ENCODE data around the gene AGR2. TPM values are rescaled to one million over a fixed set of nuclear protein-coding genes. Genes with fewer than 3 reads are reported as not detected.

The AGR2 gene
- total and polyA plus RNA-seq, 5 donors: 0.16 TPM; not detected in 4

DNA sequence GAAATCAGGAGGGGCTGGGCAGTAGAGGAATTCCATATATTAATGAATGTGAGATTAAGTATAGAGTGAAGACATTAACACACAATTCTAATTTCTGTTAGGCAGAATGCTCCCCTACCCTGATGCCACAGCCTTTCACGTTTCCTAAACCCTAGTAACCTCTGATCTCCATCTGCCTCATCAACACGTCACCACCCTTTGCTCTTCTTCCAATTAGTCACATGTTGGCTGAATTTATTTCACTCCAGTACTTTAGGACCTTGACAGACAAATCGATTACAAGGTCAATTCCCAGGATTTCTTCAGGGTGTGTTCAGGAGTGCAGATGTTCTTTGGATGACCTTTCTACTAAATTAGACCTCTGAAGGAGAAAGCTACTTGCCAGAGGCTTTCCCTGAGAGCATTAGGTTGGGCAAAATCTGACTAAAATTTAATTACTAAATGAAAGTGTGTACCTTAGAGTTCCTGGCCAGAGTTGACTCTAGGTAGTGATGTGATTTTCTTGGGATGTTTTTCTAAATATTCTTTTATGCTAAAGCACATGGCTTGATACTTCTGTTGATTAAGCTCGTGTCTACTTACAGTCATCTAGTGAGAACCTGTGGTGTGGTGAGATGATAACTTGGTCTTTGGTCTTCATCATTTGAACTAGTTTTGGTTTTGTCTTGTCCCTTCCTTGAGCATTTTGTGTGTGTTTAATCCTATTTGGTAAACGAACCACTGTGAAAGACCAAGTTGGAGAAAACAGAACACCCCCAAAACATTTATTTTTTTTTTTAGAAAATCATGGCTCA is 12.7 kb downstream of the AGR2 start:
- H3K4me3 ChIP-seq (ENCODE audit: low read length): no peak overlapping the region
- intact Hi-C loops (cut with DNase I): no loop called here
- DNase-seq (no peak), ATAC-seq (no peak)
- WGBS: 74% methylated on average over 5 of the region's 5 CpGs
- H3K9me3 ChIP-seq (ENCODE audit: control insufficient read depth, low read length): no peaks in the 10 kb centered on the region
- H3K27me3 ChIP-seq (ENCODE audit: control insufficient read depth, insufficient read depth): no peaks in the 10 kb centered on the region
- no peak overlapping the region for H3K27ac ChIP-seq (ENCODE audit: low read length)
- H3K4me1 ChIP-seq (ENCODE audit: control insufficient read depth, insufficient read depth, low read length): peaks cover 3% of the 10 kb centered on the region

DNA sequence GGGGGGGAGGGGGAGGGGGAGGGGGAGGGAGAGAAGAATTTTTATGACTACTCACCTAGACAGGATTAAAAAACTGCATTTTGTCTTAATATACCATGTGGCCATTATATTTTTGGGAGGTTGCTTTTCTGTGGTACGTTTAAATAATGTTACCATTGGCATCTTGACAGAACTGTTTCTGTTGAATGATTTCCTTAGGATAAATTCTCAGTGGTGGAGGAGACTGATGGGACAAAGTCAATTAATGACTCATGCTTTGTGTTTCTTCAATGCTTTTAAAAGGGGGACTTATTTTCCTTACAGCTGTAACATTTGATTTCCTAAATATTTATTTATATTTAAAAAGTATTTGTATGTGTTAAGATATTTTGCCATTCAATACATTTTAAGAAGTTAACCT is 13.7 kb downstream of the AGR2 start:
- intact Hi-C loops (cut with DNase I): no loop called here
- H3K27ac ChIP-seq (ENCODE audit: low read length): no peak overlapping the region
- 34% methylated on average over 1 of the region's 1 CpG for WGBS
- DNase-seq: no peak
- H3K27me3 ChIP-seq (ENCODE audit: control insufficient read depth, insufficient read depth): no peaks in the 10 kb centered on the region
- no peak overlapping the region for H3K4me3 ChIP-seq (ENCODE audit: low read length)
- H3K4me1 ChIP-seq (ENCODE audit: control insufficient read depth, insufficient read depth, low read length): peaks cover 3% of the 10 kb centered on the region
- no peaks in the 10 kb centered on the region for H3K9me3 ChIP-seq (ENCODE audit: control insufficient read depth, low read length)
- no peak for ATAC-seq

GRCh38 chr7:16787127-16787526 is 17.7 kb downstream of the AGR2 start:
- no peak overlapping the region for H3K4me3 ChIP-seq (ENCODE audit: low read length)
- no peak for ATAC-seq
- H3K4me1 ChIP-seq (ENCODE audit: control insufficient read depth, insufficient read depth, low read length): no peaks in the 10 kb centered on the region
- no peak overlapping the region for H3K27ac ChIP-seq (ENCODE audit: low read length)
- DNase-seq: no peak
- H3K27me3 ChIP-seq (ENCODE audit: control insufficient read depth, insufficient read depth): no peaks in the 10 kb centered on the region
- intact Hi-C loops (cut with DNase I): no loop called here
- WGBS: 95% methylated on average over 1 of the region's 1 CpG
- H3K9me3 ChIP-seq (ENCODE audit: control insufficient read depth, low read length): no peaks in the 10 kb centered on the region

GRCh38 chr7:16786257-16786656 is 18.5 kb downstream of the AGR2 start:
- Histone ChIP-seq H3K4me3 (ENCODE audit: low read length) (no peak overlapping the region), H3K4me1 (ENCODE audit: control insufficient read depth, insufficient read depth, low read length) (no peaks in the 10 kb centered on the region), H3K9me3 (ENCODE audit: control insufficient read depth, low read length) (no peaks in the 10 kb centered on the region), H3K27ac (ENCODE audit: low read length) (no peak overlapping the region), H3K27me3 (ENCODE audit: control insufficient read depth, insufficient read depth) (no peaks in the 10 kb centered on the region)
- DNase-seq (no peak), ATAC-seq (no peak)
- WGBS: 79% methylated on average over 4 of the region's 4 CpGs
- intact Hi-C loops (cut with DNase I): no loop called here

DNA sequence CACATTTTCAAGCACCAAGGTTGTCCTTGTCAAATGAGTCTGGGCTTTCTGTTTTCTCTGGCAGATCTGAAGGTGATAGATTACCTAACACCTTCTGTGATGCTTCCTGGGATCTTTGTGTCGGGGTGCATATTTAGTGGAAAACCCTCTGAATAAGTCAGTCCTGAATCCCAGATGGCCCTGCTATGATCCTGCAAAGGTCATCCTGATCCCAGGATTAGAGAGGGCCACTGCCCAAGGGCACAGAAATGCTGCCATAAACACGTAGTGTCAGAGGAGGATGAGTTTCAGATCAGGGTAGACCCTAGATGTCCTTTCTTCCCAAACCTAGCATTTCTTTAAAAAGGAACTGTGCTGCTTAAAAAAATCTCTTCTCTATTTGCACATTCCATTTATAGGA is 19.0 kb downstream of the AGR2 start:
- 92% methylated on average over 2 of the region's 2 CpGs for WGBS
- Histone ChIP-seq H3K27me3 (ENCODE audit: control insufficient read depth, insufficient read depth) (no peaks in the 10 kb centered on the region), H3K27ac (ENCODE audit: low read length) (no peak overlapping the region), H3K4me1 (ENCODE audit: control insufficient read depth, insufficient read depth, low read length) (no peaks in the 10 kb centered on the region), H3K9me3 (ENCODE audit: control insufficient read depth, low read length) (no peaks in the 10 kb centered on the region), H3K4me3 (ENCODE audit: low read length) (no peak overlapping the region)
- intact Hi-C loops (cut with DNase I): no loop called here
- ATAC-seq (no peak), DNase-seq (no peak)

GRCh38 chr7:16785321-16785720 is 19.5 kb downstream of the AGR2 start:
- intact Hi-C loops (cut with DNase I): no loop called here

GRCh38 chr7:16780596-16780995 is 24.2 kb downstream of the AGR2 start:
- DNase-seq: no peak
- H3K27ac ChIP-seq (ENCODE audit: low read length): no peak overlapping the region
- H3K4me1 ChIP-seq (ENCODE audit: control insufficient read depth, insufficient read depth, low read length): peaks cover 1% of the 10 kb centered on the region
- H3K9me3 ChIP-seq (ENCODE audit: control insufficient read depth, low read length): no peaks in the 10 kb centered on the region
- no peak for ATAC-seq
- intact Hi-C loops (cut with DNase I): no loop called here
- H3K4me3 ChIP-seq (ENCODE audit: low read length): no peak overlapping the region
- no peaks in the 10 kb centered on the region for H3K27me3 ChIP-seq (ENCODE audit: control insufficient read depth, insufficient read depth)
- 53% methylated on average over 1 of the region's 1 CpG for WGBS

More at GRCh38 chr7:16785321-16785720, 19.5 kb downstream of the AGR2 start:
- H3K27me3 ChIP-seq (ENCODE audit: control insufficient read depth, insufficient read depth): no peaks in the 10 kb centered on the region
- H3K27ac ChIP-seq (ENCODE audit: low read length): no peak overlapping the region
- ATAC-seq: no peak
- H3K4me1 ChIP-seq (ENCODE audit: control insufficient read depth, insufficient read depth, low read length): no peaks in the 10 kb centered on the region
- WGBS: 78% methylated on average over 1 of the region's 1 CpG
- H3K9me3 ChIP-seq (ENCODE audit: control insufficient read depth, low read length): no peaks in the 10 kb centered on the region
- DNase-seq: no peak
- H3K4me3 ChIP-seq (ENCODE audit: low read length): no peak overlapping the region

GRCh38 chr7:16779051-16779450 is 25.7 kb downstream of the AGR2 start:
- Histone ChIP-seq H3K27ac (ENCODE audit: low read length) (no peak overlapping the region), H3K9me3 (ENCODE audit: control insufficient read depth, low read length) (no peaks in the 10 kb centered on the region), H3K4me3 (ENCODE audit: low read length) (no peak overlapping the region), H3K4me1 (ENCODE audit: control insufficient read depth, insufficient read depth, low read length) (peaks cover 1% of the 10 kb centered on the region), H3K27me3 (ENCODE audit: control insufficient read depth, insufficient read depth) (no peaks in the 10 kb centered on the region)
- WGBS: 57% methylated on average over 1 of the region's 1 CpG
- no peak for DNase-seq
- ATAC-seq: no peak
- intact Hi-C loops (cut with DNase I): no loop called here

DNA sequence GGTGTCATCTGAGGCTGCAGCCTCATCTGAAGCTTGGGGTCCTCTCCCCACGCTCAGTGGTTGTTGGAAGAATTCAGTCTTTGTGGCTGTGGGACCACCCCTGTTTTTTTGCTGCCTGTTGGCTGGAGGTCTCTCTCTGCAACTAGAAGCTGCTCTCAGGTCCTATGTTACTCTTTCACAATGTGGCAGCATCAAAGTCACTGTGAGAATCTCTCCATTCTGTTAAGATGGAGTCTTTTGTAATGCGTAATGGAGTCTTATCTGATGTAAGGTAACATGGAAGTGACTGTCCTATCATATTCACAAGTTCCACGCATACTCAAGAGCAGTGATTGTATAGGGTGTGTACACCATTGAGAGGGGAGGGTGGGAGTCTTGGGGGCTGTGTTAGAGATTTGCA is 26.3 kb downstream of the AGR2 start:
- intact Hi-C loops (cut with DNase I): no loop called here
- 97% methylated on average over 3 of the region's 3 CpGs for WGBS
- DNase-seq (no peak), ATAC-seq (no peak)
- no peaks in the 10 kb centered on the region for H3K27me3 ChIP-seq (ENCODE audit: control insufficient read depth, insufficient read depth)
- no peaks in the 10 kb centered on the region for H3K9me3 ChIP-seq (ENCODE audit: control insufficient read depth, low read length)
- H3K27ac ChIP-seq (ENCODE audit: low read length): no peak overlapping the region
- no peak overlapping the region for H3K4me3 ChIP-seq (ENCODE audit: low read length)
- peaks cover 1% of the 10 kb centered on the region for H3K4me1 ChIP-seq (ENCODE audit: control insufficient read depth, insufficient read depth, low read length)

DNA sequence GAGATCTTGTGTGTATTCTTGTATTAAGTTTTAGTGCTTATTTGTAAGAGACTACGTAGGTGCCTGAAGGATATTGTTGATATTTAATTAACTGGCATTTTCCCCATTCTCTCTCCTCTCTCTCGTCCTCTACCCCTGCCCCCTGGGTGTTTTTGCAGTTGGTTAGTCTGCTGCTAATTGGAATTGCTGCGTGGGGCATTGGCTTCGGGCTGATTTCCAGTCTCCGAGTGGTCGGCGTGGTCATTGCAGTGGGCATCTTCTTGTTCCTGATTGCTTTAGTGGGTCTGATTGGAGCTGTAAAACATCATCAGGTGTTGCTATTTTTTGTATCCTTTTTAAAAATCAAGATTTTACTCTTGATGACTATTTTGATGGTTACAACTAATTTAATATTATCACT is 28.7 kb downstream of the AGR2 start:
- DNase-seq: no peak
- Histone ChIP-seq H3K4me1 (ENCODE audit: control insufficient read depth, insufficient read depth, low read length) (peaks cover 1% of the 10 kb centered on the region), H3K4me3 (ENCODE audit: low read length) (no peak overlapping the region), H3K27ac (ENCODE audit: low read length) (no peak overlapping the region), H3K9me3 (ENCODE audit: control insufficient read depth, low read length) (no peaks in the 10 kb centered on the region), H3K27me3 (ENCODE audit: control insufficient read depth, insufficient read depth) (no peaks in the 10 kb centered on the region)
- WGBS: 90% methylated on average over 7 of the region's 7 CpGs
- intact Hi-C loops (cut with DNase I): no loop called here
- ATAC-seq: no peak

GRCh38 chr7:16774986-16775385 is 29.8 kb downstream of the AGR2 start:
- Histone ChIP-seq H3K4me1 (ENCODE audit: control insufficient read depth, insufficient read depth, low read length) (peaks cover 1% of the 10 kb centered on the region), H3K27me3 (ENCODE audit: control insufficient read depth, insufficient read depth) (no peaks in the 10 kb centered on the region), H3K27ac (ENCODE audit: low read length) (no peak overlapping the region), H3K9me3 (ENCODE audit: control insufficient read depth, low read length) (no peaks in the 10 kb centered on the region), H3K4me3 (ENCODE audit: low read length) (no peak overlapping the region)
- DNase-seq (no peak), ATAC-seq (no peak)
- intact Hi-C loops (cut with DNase I): no loop called here

- no peak for ATAC-seq
- Histone ChIP-seq H3K4me1 (ENCODE audit: control insufficient read depth, insufficient read depth, low read length) (peaks cover 1% of the 10 kb centered on the region), H3K4me3 (ENCODE audit: low read length) (no peak overlapping the region), H3K9me3 (ENCODE audit: control insufficient read depth, low read length) (no peaks in the 10 kb centered on the region), H3K27me3 (ENCODE audit: control insufficient read depth, insufficient read depth) (no peaks in the 10 kb centered on the region), H3K27ac (ENCODE audit: low read length) (no peak overlapping the region)
- DNase-seq: no peak
- intact Hi-C loops (cut with DNase I): no loop called here
- WGBS: 91% methylated on average over 4 of the region's 4 CpGs
These were observed 30.5 kb downstream of the AGR2 start for GRCh38 chr7:16774294-16774693.
